B cell (primary cell): ENCODE results near the gene SLC25A17. TPM values are rescaled to one million over a fixed set of nuclear protein-coding genes. Genes with fewer than 3 reads are reported as not detected.
"Not testable (repeated sequence)": the region's sequence is repeated elsewhere in the genome, so short reads cannot be mapped to it uniquely, and the experiment has no call there.

Source experiments
- ATAC-seq: fragments of 200-7000 bp; cut with Tn5 transposase; one replicate; pipeline ENCODE4 v1.10.0; 2021; ENCODE audit warnings: low read depth, mild to moderate bottlenecking, moderate number of reproducible peaks, moderate library complexity
- CTCF ChIA-PET: fragments of 350-600 bp; sonication (Branson Sonifier 250); formaldehyde crosslinking; loops from one replicate; lab custom pipeline; 2021; ENCODE audit warnings: antibody characterized with exemption, inconsistent platforms; lab: Charles Lee
- POLR2A ChIA-PET: fragments of 350-600 bp; sonication (Branson Sonifier 250); formaldehyde crosslinking; loops from one replicate; lab custom pipeline; 2021; ENCODE audit warnings: antibody characterized with exemption; lab: Charles Lee
- DNase-seq: peaks from one replicate; pipeline ENCODE4 v3.0.0; 2013
- H2AFZ ChIP-seq: 2 replicates; pipeline ENCODE4 v1.6.1; 2012; ENCODE audit warnings: mild to moderate bottlenecking, low read depth, low read length; ENCODE audit not compliant: insufficient read depth, poor library complexity, severe bottlenecking
- H3K27ac ChIP-seq, 2 donors: 1 replicate in 1 of 2; 2 replicates in 1 of 2; pipeline ENCODE4 v1.5.1; 2012 to 2013; ENCODE audit warnings: low read length in 2 of 2, mild to moderate bottlenecking in 2 of 2, moderate library complexity in 1 of 2
- H3K27me3 ChIP-seq, 4 experiments: fragments of 200-600 bp in 1 of 4; sonication (generic) in 1 of 4; replicated peaks in 1 of 4; 1 replicate in 2 of 4; 2 replicates in 2 of 4; pipeline versions ENCODE4 v1.6.1 to v1.7.0; 2013 to 2016; ENCODE audit warnings: low read length in 3 of 4, mild to moderate bottlenecking in 2 of 4, mixed read lengths in 1 of 4, moderate library complexity in 1 of 4; ENCODE audit not compliant: insufficient read depth in 4 of 4, control insufficient read depth in 3 of 4; ENCODE audit errors: control extremely low read depth in 1 of 4
- H3K36me3 ChIP-seq, 2 experiments: replicated peaks in 1 of 2; 1 replicate in 1 of 2; 2 replicates in 1 of 2; pipeline versions ENCODE4 v1.6.1 to v1.7.1; 2013; ENCODE audit warnings: low read length in 1 of 2; ENCODE audit not compliant: insufficient read depth in 2 of 2, control insufficient read depth in 1 of 2; ENCODE audit errors: control extremely low read depth in 1 of 2, extremely low read depth in 1 of 2
- H3K4me1 ChIP-seq, 2 donors: fragments of 200-600 bp in 1 of 2; sonication (generic) in 1 of 2; 1 replicate in 1 of 2; 2 replicates in 1 of 2; pipeline versions ENCODE4 v1.5.1 to v1.6.1; 2013 to 2017; ENCODE audit warnings: low read length in 2 of 2; ENCODE audit not compliant: control insufficient read depth in 2 of 2, insufficient read depth in 2 of 2
- H3K4me2 ChIP-seq: replicated peaks from 2 replicates; pipeline ENCODE3; 2012; ENCODE audit warnings: mild to moderate bottlenecking, low read depth, low read length; ENCODE audit not compliant: poor library complexity, severe bottlenecking
- H3K4me3 ChIP-seq, 5 experiments: fragments of 200-600 bp in 1 of 5; sonication (generic) in 1 of 5; 1 replicate in 3 of 5; 2 replicates in 2 of 5; pipeline versions ENCODE4 v1.5.1 to v1.7.0; 2011 to 2016; ENCODE audit warnings: low read length in 4 of 5, mild to moderate bottlenecking in 4 of 5, low read depth in 2 of 5, control low read depth in 1 of 5, moderate library complexity in 1 of 5; ENCODE audit not compliant: insufficient read depth in 1 of 5; ENCODE audit errors: control extremely low read depth in 1 of 5, extremely low read depth in 1 of 5
- H3K79me2 ChIP-seq: fragments of 200-600 bp; sonication (generic); one replicate; pipeline ENCODE4 v1.6.0; 2016; ENCODE audit warnings: low read length; ENCODE audit not compliant: control insufficient read depth, insufficient read depth
- H3K9ac ChIP-seq: fragments of 200-600 bp; sonication (generic); 2 replicates; pipeline ENCODE4 v1.6.1; 2017; ENCODE audit warnings: mild to moderate bottlenecking, low read length, moderate library complexity
- H3K9me3 ChIP-seq, 3 donors: one replicate each; pipeline versions ENCODE4 v1.6.1 to v1.7.1; 2013; ENCODE audit warnings: low read length in 2 of 3; ENCODE audit not compliant: control insufficient read depth in 2 of 3, insufficient read depth in 1 of 3; ENCODE audit errors: control extremely low read depth in 1 of 3
- H4K20me1 ChIP-seq: 2 replicates; pipeline ENCODE4 v1.6.0; 2012; ENCODE audit warnings: mild to moderate bottlenecking, low read length; ENCODE audit not compliant: insufficient read depth, control insufficient read depth, poor library complexity, severe bottlenecking
- H3K27ac Mint-ChIP-seq: one replicate; pipeline ENCODE4 v1.8.0; 2021; ENCODE audit warnings: mixed read lengths
- H3K27me3 Mint-ChIP-seq: one replicate; pipeline ENCODE4 v1.8.0; 2021; ENCODE audit warnings: mixed read lengths
- H3K4me1 Mint-ChIP-seq: one replicate; pipeline ENCODE4 v1.8.0; 2021; ENCODE audit warnings: mixed read lengths
- H3K4me3 Mint-ChIP-seq: one replicate; pipeline ENCODE4 v1.8.0; 2021; ENCODE audit warnings: mixed read lengths
- H3K9me3 Mint-ChIP-seq: one replicate; pipeline ENCODE4 v1.8.0; 2022; ENCODE audit warnings: mixed read lengths; ENCODE audit not compliant: insufficient read depth
- CTCF ChIP-seq: fragments of 200-600 bp; IDR thresholded peaks from one replicate; pipeline ENCODE4 v1.8.0; 2022; ENCODE audit warnings: antibody characterized with exemption, mild to moderate bottlenecking
- EZH2 ChIP-seq: IDR thresholded peaks from 2 replicates; pipeline ENCODE4 v1.6.1; 2012; ENCODE audit warnings: borderline replicate concordance, low read depth, mild to moderate bottlenecking, moderate library complexity, low read length; ENCODE audit not compliant: insufficient read depth, poor library complexity, severe bottlenecking
- WGBS: methylation state at CpG from one replicate; pipeline ENCODE4 v1.1.5; 2013; ENCODE audit warnings: missing lambda C conversion rate; ENCODE audit not compliant: insufficient coverage; 5-methylcytosine and 5-hydroxymethylcytosine counted together
- intact Hi-C: fragments of 100-400 bp; cut with micrococcal nuclease; formaldehyde crosslinking; loops from one replicate; pipeline ENCODE4 v1.10.0; 2022
- polyA plus RNA-seq: library from polyadenylated mRNA; depleted of rRNA; stranded (reverse); fragments of >200 nt; gene quantifications from 2 replicates; pipeline ENCODE4 v1.2.3, GENCODE V29; 2012
- small RNA-seq: library from RNA; depleted of rRNA; stranded (forward); fragments of <200 nt; gene quantifications from one replicate; pipeline ENCODE3, GENCODE V24; 2012; ENCODE audit warnings: low replicate concordance, low read depth; ENCODE audit not compliant: insufficient read length
- total RNA-seq, 2 donors: library from RNA; stranded (reverse); fragments of 120-200 nt in 1 of 2; gene quantifications; 1 replicate in 1 of 2; 2 replicates in 1 of 2; pipeline versions ENCODE4 v1.2.3 to v1.2.4, GENCODE V29; 2013 to 2022

Gene SLC25A17
- total and polyA plus RNA-seq, 2 donors (not counting 1 experiment from before 2014, with no cell fraction given), result 13.1 to 15.0 TPM

DNA sequence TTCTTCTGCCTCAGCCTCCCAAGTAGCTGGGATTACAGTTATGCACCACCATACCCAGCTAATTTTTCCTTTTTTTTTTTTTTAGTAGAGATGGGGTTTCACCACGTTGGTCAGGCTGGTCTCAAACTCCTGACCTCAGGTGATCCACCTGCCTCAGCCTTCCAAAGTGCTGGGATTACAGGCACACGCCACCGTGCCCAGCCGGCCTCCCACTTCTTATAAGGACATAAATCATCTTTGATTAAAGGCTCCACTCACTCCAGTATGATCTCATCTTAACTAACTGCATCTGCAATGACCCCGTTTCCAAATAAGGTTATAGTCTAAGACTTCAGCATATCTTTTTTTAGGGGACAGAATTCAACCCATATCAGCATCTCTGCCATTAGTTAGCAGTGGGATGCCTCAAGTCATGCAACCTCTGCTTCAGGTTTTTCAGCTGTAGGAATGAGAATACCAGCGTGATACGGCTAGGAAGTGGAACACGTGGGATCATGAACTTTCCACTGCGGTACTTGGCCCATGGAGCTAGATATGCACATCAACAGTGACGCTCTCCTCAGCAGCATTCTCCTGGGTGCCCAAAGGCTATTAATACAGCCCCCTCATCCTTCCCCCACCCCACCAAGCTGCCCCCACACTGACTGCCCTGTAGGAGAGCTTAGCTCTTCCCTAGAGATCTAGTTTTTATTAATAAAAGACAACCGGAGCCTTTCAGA, 98.4 kb downstream of the SLC25A17 start:
- H3K79me2 ChIP-seq, result no peaks in the 10 kb centered on the region
- 95% methylated on average over 8 of the region's 11 CpGs for WGBS
- H3K9me3 ChIP-seq, result no peaks in the 10 kb centered on the region
- Mint-ChIP-seq H3K9me3 (no peaks in the 10 kb centered on the region), H3K27ac (no peak overlapping the region), H3K27me3 (peaks cover 22% of the 10 kb centered on the region), H3K4me1 (no peaks in the 10 kb centered on the region), H3K4me3 (no peak overlapping the region)
- no peaks in the 10 kb centered on the region for H3K27me3 ChIP-seq
- H3K9ac ChIP-seq, result no peak overlapping the region
- H4K20me1 ChIP-seq, result no peaks in the 10 kb centered on the region
- H2AFZ ChIP-seq, result no peak overlapping the region
- ATAC-seq (no peak), DNase-seq (no peak)
- no peak overlapping the region for H3K4me2 ChIP-seq
- H3K4me1 ChIP-seq, result peaks cover 0 to 4% of the 10 kb centered on the region in 2 donors
- intact Hi-C loops, result no loop called here
- H3K4me3 ChIP-seq, result no peak overlapping the region
- no peak overlapping the region for H3K27ac ChIP-seq
- no peak for TF ChIP-seq EZH2
- TF ChIP-seq CTCF, result no peak
- H3K36me3 ChIP-seq, result no peaks in the 10 kb centered on the region
- ChIA-PET CTCF (no interaction called here), POLR2A (interaction anchor here (0.7 kb wide), 1 partner anchor 16 kb away, joined by 6 read pairs; no protein-coding TSS in a partner anchor)

- H3K9ac ChIP-seq, H2AFZ ChIP-seq, DNase-seq, CTCF ChIA-PET, H3K4me3 ChIP-seq, H3K9me3 Mint-ChIP-seq, H3K9me3 ChIP-seq, H3K4me2 ChIP-seq, H3K4me1 Mint-ChIP-seq, H3K27ac Mint-ChIP-seq, H3K27me3 ChIP-seq, H3K4me1 ChIP-seq, intact Hi-C loops, H3K79me2 ChIP-seq, H4K20me1 ChIP-seq, H3K36me3 ChIP-seq, H3K27ac ChIP-seq, ATAC-seq, POLR2A ChIA-PET, H3K4me3 Mint-ChIP-seq: not testable (repeated sequence)
- H3K27me3 Mint-ChIP-seq, result peaks cover 22% of the 10 kb centered on the region
- WGBS, result no CpG with 5 or more reads among the region's 6 CpGs
Observed at GRCh38 chr22:40720156-40720537, 99.0 kb downstream of the SLC25A17 start.

Small RNA genes lying within 50 kb of the gene (small RNA-seq; reads per million reads assigned to genes)
- gene JTBP1 (not detected), gene MIR4766 (not detected)

Other genes with a start within 250 kb of the SLC25A17 start
- 82.6 and 87.6 TPM in 2 replicates for gene MRTFA, start 182.6 kb downstream of the SLC25A17 start, total RNA-seq
- 27.8 and 28.9 TPM in 2 replicates for gene MRTFA, start 182.6 kb downstream of the SLC25A17 start, polyA plus RNA-seq
- gene MCHR1, start 139.9 kb downstream of the SLC25A17 start, total RNA-seq, result not detected in 2 replicates
- not detected in 2 replicates for gene MCHR1, start 139.9 kb downstream of the SLC25A17 start, polyA plus RNA-seq
- gene ST13, start 37.3 kb upstream of the SLC25A17 start, total RNA-seq, result 175 and 187 TPM in 2 replicates
- gene ST13, start 37.3 kb upstream of the SLC25A17 start, polyA plus RNA-seq, result 44.6 and 60.4 TPM in 2 replicates
- gene XPNPEP3, start 37.8 kb upstream of the SLC25A17 start, total RNA-seq, result 18.9 and 24.2 TPM in 2 replicates
- 7.9 and 8.6 TPM in 2 replicates for gene XPNPEP3, start 37.8 kb upstream of the SLC25A17 start, polyA plus RNA-seq
- gene DNAJB7, start 42.8 kb upstream of the SLC25A17 start, total RNA-seq, result not detected in 2 replicates
- gene DNAJB7, start 42.8 kb upstream of the SLC25A17 start, polyA plus RNA-seq, result not detected in 2 replicates
- 49.8 and 50.7 TPM in 2 replicates for gene RBX1, start 132.0 kb upstream of the SLC25A17 start, total RNA-seq
- 26.8 and 31.7 TPM in 2 replicates for gene RBX1, start 132.0 kb upstream of the SLC25A17 start, polyA plus RNA-seq